ENCODE data around the gene BEND6. TPM values are rescaled to one million over a fixed set of nuclear protein-coding genes. Genes with fewer than 3 reads are reported as not detected.

BEND6 gene
- total and polyA plus RNA-seq, 4 donors, result under 0.01 to 0.14 (median 0.03) TPM; not detected in 1

- no peak for DNase-seq (ENCODE audit: low spot score)
- no peaks in the 10 kb centered on the region for H3K36me3 ChIP-seq (ENCODE audit: control insufficient read depth in 4 of 4, insufficient read depth in 3 of 4, low read depth in 1 of 4, low read length in 3 of 4)
- no peak overlapping the region for H3K4me3 ChIP-seq (ENCODE audit: low read depth in 1 of 3, low read length in 3 of 3)
- H3K27ac ChIP-seq (ENCODE audit: low read depth in 1 of 2, low read length in 2 of 2), result no peak overlapping the region
- H3K9ac ChIP-seq (ENCODE audit: low read depth in 1 of 2, low read length in 2 of 2), result no peak overlapping the region
- TF ChIP-seq FOXA1 (IDR thresholded peaks at IDR 0.05) (no peak), ZBTB33 (IDR thresholded peaks at IDR 0.05) (no peak), HNF4A (conservative IDR thresholded peaks at IDR 0.05) (no peak), ATF3 (IDR thresholded peaks at IDR 0.05) (no peak), SP1 (IDR thresholded peaks at IDR 0.05) (no peak), MAX (IDR thresholded peaks at IDR 0.05) (no peak), FOXA2 (IDR thresholded peaks at IDR 0.05) (no peak), TAF1 (conservative IDR thresholded peaks at IDR 0.05) (no peak), RXRA (IDR thresholded peaks at IDR 0.05) (no peak), YY1 (IDR thresholded peaks at IDR 0.05) (no peak), GABPA (IDR thresholded peaks at IDR 0.05 in 1 of 2, conservative IDR thresholded peaks at IDR 0.05 in 1 of 2) (no peak), REST (IDR thresholded peaks at IDR 0.05) (no peak)
- H3K9me3 ChIP-seq (ENCODE audit: control insufficient read depth in 4 of 4, low read length in 3 of 4), result peaks cover 0 to 4% (median 0%) of the 10 kb centered on the region in 4 donors
- H3K27me3 ChIP-seq (ENCODE audit: control insufficient read depth in 4 of 4, insufficient read depth in 4 of 4, low read length in 3 of 4), result peaks cover 0 to 3% (median 0%) of the 10 kb centered on the region in 4 donors
- WGBS, result 71% methylated on average over 1 of the region's 1 CpG
- no peaks in the 10 kb centered on the region for H3K4me1 ChIP-seq (ENCODE audit: control insufficient read depth in 4 of 4, insufficient read depth in 4 of 4, low read length in 3 of 4)
These were observed 71.1 kb downstream of the BEND6 start for GRCh38 chr6:57026001-57026400.

- 74% methylated on average over 3 of the region's 3 CpGs for WGBS
- Histone ChIP-seq H3K4me3 (ENCODE audit: low read depth in 1 of 3, low read length in 3 of 3) (no peak overlapping the region), H3K9ac (ENCODE audit: low read depth in 1 of 2, low read length in 2 of 2) (no peak overlapping the region), H3K9me3 (ENCODE audit: control insufficient read depth in 4 of 4, low read length in 3 of 4) (peaks cover 0 to 4% (median 0%) of the 10 kb centered on the region in 4 donors), H3K27ac (ENCODE audit: low read depth in 1 of 2, low read length in 2 of 2) (no peak overlapping the region), H3K36me3 (ENCODE audit: control insufficient read depth in 4 of 4, insufficient read depth in 3 of 4, low read depth in 1 of 4, low read length in 3 of 4) (no peaks in the 10 kb centered on the region), H3K4me1 (ENCODE audit: control insufficient read depth in 4 of 4, insufficient read depth in 4 of 4, low read length in 3 of 4) (no peaks in the 10 kb centered on the region), H3K27me3 (ENCODE audit: control insufficient read depth in 4 of 4, insufficient read depth in 4 of 4, low read length in 3 of 4) (peaks cover 0 to 5% (median 2%) of the 10 kb centered on the region in 4 donors)
- TF ChIP-seq RXRA (IDR thresholded peaks at IDR 0.05), result no peak
- no peak for TF ChIP-seq EGR1 (IDR thresholded peaks at IDR 0.05; ENCODE audit: low read depth in 2 of 2)
- TF ChIP-seq GABPA (IDR thresholded peaks at IDR 0.05 in 1 of 2, conservative IDR thresholded peaks at IDR 0.05 in 1 of 2), result no peak
- TF ChIP-seq JUND (IDR thresholded peaks at IDR 0.05), result no peak
- no peak for TF ChIP-seq CTCF (IDR thresholded peaks at IDR 0.05; ENCODE audit: low read depth, low read length, missing input control)
- no peak for TF ChIP-seq TAF1 (conservative IDR thresholded peaks at IDR 0.05)
- TF ChIP-seq MAX (IDR thresholded peaks at IDR 0.05), result no peak
- TF ChIP-seq RAD21 (IDR thresholded peaks at IDR 0.05), result no peak
- no peak for TF ChIP-seq HNF4G (IDR thresholded peaks at IDR 0.05)
- no peak for DNase-seq (ENCODE audit: low spot score)
These were observed 72.4 kb downstream of the BEND6 start for GRCh38 chr6:57027301-57027700.

All from liver (tissue), 9 donors.